Liver (tissue), 9 donors: ENCODE measurements around the gene CHIT1. TPM values are rescaled to one million over a fixed set of nuclear protein-coding genes. Genes with fewer than 3 reads are reported as not detected.

Source experiments
- DNase-seq: peaks from one replicate; pipeline ENCODE4 v3.0.0-alpha.2; 2017; ENCODE audit warnings: low spot score
- H3K27ac ChIP-seq, 2 donors: one replicate each; pipeline ENCODE4 v1.7.0; 2013; ENCODE audit warnings: inconsistent platforms in 2 of 2, low read length in 2 of 2, control low read depth in 1 of 2, low read depth in 1 of 2, mild to moderate bottlenecking in 1 of 2
- H3K27me3 ChIP-seq, 4 donors: one replicate each; pipeline versions ENCODE4 v1.6.1 to v1.7.0; 2013; ENCODE audit warnings: low read length in 3 of 4, inconsistent platforms in 1 of 4, mild to moderate bottlenecking in 1 of 4, moderate library complexity in 1 of 4; ENCODE audit not compliant: control insufficient read depth in 4 of 4, insufficient read depth in 4 of 4
- H3K36me3 ChIP-seq, 4 donors: one replicate each; pipeline versions ENCODE4 v1.6.1 to v1.7.0; 2013; ENCODE audit warnings: low read length in 3 of 4, mild to moderate bottlenecking in 3 of 4, low read depth in 1 of 4, moderate library complexity in 1 of 4; ENCODE audit not compliant: control insufficient read depth in 4 of 4, insufficient read depth in 3 of 4
- H3K4me1 ChIP-seq, 4 donors: one replicate each; pipeline versions ENCODE4 v1.6.1 to v1.7.0; 2013; ENCODE audit warnings: low read length in 3 of 4, mild to moderate bottlenecking in 3 of 4, moderate library complexity in 1 of 4; ENCODE audit not compliant: control insufficient read depth in 4 of 4, insufficient read depth in 4 of 4
- H3K4me3 ChIP-seq, 3 donors: one replicate each; pipeline versions ENCODE4 v1.6.1 to v1.7.0; 2013; ENCODE audit warnings: low read length in 3 of 3, control low read depth in 1 of 3, low read depth in 1 of 3, mild to moderate bottlenecking in 1 of 3
- H3K9ac ChIP-seq, 2 donors: one replicate each; pipeline ENCODE4 v1.7.0; 2013; ENCODE audit warnings: low read length in 2 of 2, mild to moderate bottlenecking in 2 of 2, moderate library complexity in 2 of 2, control low read depth in 1 of 2, low read depth in 1 of 2
- H3K9me3 ChIP-seq, 4 donors: one replicate each; pipeline versions ENCODE4 v1.6.1 to v1.7.0; 2013; ENCODE audit warnings: low read length in 3 of 4; ENCODE audit not compliant: control insufficient read depth in 4 of 4
- EGR1 ChIP-seq, 2 donors: IDR thresholded peaks; 2 replicates each; pipeline ENCODE4 v1.6.1; 2016 to 2018; ENCODE audit warnings: antibody characterized with exemption in 2 of 2, low read depth in 2 of 2
- FOXA1 ChIP-seq: IDR thresholded peaks from 2 replicates; pipeline ENCODE4 v1.6.1; 2016; ENCODE audit warnings: antibody characterized with exemption
- FOXA2 ChIP-seq: IDR thresholded peaks from 2 replicates; pipeline ENCODE4 v1.6.1; 2016; ENCODE audit warnings: antibody characterized with exemption
- GABPA ChIP-seq, 2 donors: IDR thresholded peaks in 1 of 2; conservative IDR thresholded peaks in 1 of 2; 2 replicates each; pipeline ENCODE4 v1.6.1; 2016; ENCODE audit warnings: antibody characterized with exemption in 2 of 2, mild to moderate bottlenecking in 1 of 2, moderate library complexity in 1 of 2
- HNF4A ChIP-seq, 2 donors: conservative IDR thresholded peaks; 2 replicates each; pipeline ENCODE4 v1.6.1; 2016; ENCODE audit warnings: antibody characterized with exemption in 2 of 2, mild to moderate bottlenecking in 2 of 2
- HNF4G ChIP-seq: IDR thresholded peaks from 2 replicates; pipeline ENCODE4 v1.6.1; 2016; ENCODE audit warnings: antibody characterized with exemption
- JUND ChIP-seq, 2 donors: IDR thresholded peaks; 2 replicates each; pipeline ENCODE4 v1.6.1; 2016; ENCODE audit warnings: antibody characterized with exemption in 2 of 2
- MAX ChIP-seq: IDR thresholded peaks from 2 replicates; pipeline ENCODE4 v1.6.1; 2016; ENCODE audit warnings: antibody characterized with exemption
- NR2F2 ChIP-seq: IDR thresholded peaks from 2 replicates; pipeline ENCODE4 v1.6.1; 2016; ENCODE audit warnings: antibody characterized with exemption
- RAD21 ChIP-seq, 2 donors: IDR thresholded peaks; 2 replicates each; pipeline ENCODE4 v1.6.1; 2016; ENCODE audit warnings: antibody characterized with exemption in 2 of 2, mild to moderate bottlenecking in 2 of 2
- REST ChIP-seq: IDR thresholded peaks from 2 replicates; pipeline ENCODE4 v1.6.1; 2016; ENCODE audit warnings: antibody characterized with exemption, mild to moderate bottlenecking
- RXRA ChIP-seq, 2 donors: IDR thresholded peaks; 2 replicates each; pipeline ENCODE4 v1.6.1; 2017 to 2018; ENCODE audit warnings: antibody characterized with exemption in 2 of 2, mild to moderate bottlenecking in 1 of 2
- SP1 ChIP-seq: IDR thresholded peaks from 2 replicates; pipeline ENCODE4 v1.6.1; 2018; ENCODE audit warnings: antibody characterized with exemption, mild to moderate bottlenecking
- TAF1 ChIP-seq: conservative IDR thresholded peaks from 2 replicates; pipeline ENCODE4 v1.6.1; 2016; ENCODE audit warnings: antibody characterized with exemption, mild to moderate bottlenecking
- YY1 ChIP-seq: IDR thresholded peaks from 2 replicates; pipeline ENCODE4 v1.6.1; 2016; ENCODE audit warnings: antibody characterized with exemption, mild to moderate bottlenecking
- WGBS: extraction: QIAGEN DNeasy Blood & Tissue Kit; methylation state at CpG from one replicate; pipeline ENCODE4 v1.1.7; 2013; 5-methylcytosine and 5-hydroxymethylcytosine counted together
- polyA plus RNA-seq, 2 donors: library from polyadenylated mRNA; stranded (reverse) in 1 of 2; unstranded in 1 of 2; fragments of 200-250 nt in 1 of 2; fragments of >200 nt in 1 of 2; fragmentation: Nextera tagmentation in 1 of 2; extraction: Ambion mirVana in 1 of 2; gene quantifications; one replicate each; pipeline versions ENCODE4 v1.2.1 to v1.2.3, GENCODE V29; 2013 to 2015
- total RNA-seq, 2 donors: library from RNA; depleted of rRNA; stranded (reverse); fragments of >200 nt; gene quantifications; one replicate each; pipeline ENCODE4 v1.2.3, GENCODE V29; 2014
- TF ChIP-seq, protein P1 (sequence below): fragments of 150-350 bp; IDR thresholded peaks from 2 replicates; pipeline ENCODE4 v1.5.1; 2017; ENCODE audit warnings: improper control_type of control experiment, low read depth, low read length; ENCODE audit not compliant: missing input control
- TF ChIP-seq, protein P2 (sequence below): IDR thresholded peaks from 2 replicates; pipeline ENCODE4 v1.6.1; 2016; ENCODE audit warnings: antibody characterized with exemption
- donor health status: healthy.
- donor health status: healthy.
- donor health status: healthy.
- donor health status: healthy.
- donor health status: healthy.

Gene CHIT1
- total and polyA plus RNA-seq, 4 donors = under 0.01 to 0.07 TPM; not detected in 2

- H3K27ac ChIP-seq = no peak overlapping the region
- DNase-seq = no peak
These were observed 39.5 kb downstream of the CHIT1 start for GRCh38 chr1:203189951-203190352.

More at GRCh38 chr1:203189951-203190352, 39.5 kb downstream of the CHIT1 start:
- TF ChIP-seq JUND (IDR thresholded peaks at IDR 0.05) (no peak), RAD21 (IDR thresholded peaks at IDR 0.05) (no peak), FOXA2 (no peak), RXRA (IDR thresholded peaks at IDR 0.05) (no peak), YY1 (no peak), TAF1 (no peak), GABPA (IDR thresholded peaks at IDR 0.05 in 1 of 2, conservative IDR thresholded peaks at IDR 0.05 in 1 of 2) (no peak), HNF4A (conservative IDR thresholded peaks at IDR 0.05) (no peak), FOXA1 (no peak), HNF4G (no peak), NR2F2 (no peak), EGR1 (IDR thresholded peaks at IDR 0.05; ENCODE audit: low read depth in 2 of 2) (no peak), SP1 (no peak), REST (no peak), MAX (no peak)
- TF ChIP-seq, protein P1, sequence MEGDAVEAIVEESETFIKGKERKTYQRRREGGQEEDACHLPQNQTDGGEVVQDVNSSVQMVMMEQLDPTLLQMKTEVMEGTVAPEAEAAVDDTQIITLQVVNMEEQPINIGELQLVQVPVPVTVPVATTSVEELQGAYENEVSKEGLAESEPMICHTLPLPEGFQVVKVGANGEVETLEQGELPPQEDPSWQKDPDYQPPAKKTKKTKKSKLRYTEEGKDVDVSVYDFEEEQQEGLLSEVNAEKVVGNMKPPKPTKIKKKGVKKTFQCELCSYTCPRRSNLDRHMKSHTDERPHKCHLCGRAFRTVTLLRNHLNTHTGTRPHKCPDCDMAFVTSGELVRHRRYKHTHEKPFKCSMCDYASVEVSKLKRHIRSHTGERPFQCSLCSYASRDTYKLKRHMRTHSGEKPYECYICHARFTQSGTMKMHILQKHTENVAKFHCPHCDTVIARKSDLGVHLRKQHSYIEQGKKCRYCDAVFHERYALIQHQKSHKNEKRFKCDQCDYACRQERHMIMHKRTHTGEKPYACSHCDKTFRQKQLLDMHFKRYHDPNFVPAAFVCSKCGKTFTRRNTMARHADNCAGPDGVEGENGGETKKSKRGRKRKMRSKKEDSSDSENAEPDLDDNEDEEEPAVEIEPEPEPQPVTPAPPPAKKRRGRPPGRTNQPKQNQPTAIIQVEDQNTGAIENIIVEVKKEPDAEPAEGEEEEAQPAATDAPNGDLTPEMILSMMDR = no peak
- TF ChIP-seq, protein P2, sequence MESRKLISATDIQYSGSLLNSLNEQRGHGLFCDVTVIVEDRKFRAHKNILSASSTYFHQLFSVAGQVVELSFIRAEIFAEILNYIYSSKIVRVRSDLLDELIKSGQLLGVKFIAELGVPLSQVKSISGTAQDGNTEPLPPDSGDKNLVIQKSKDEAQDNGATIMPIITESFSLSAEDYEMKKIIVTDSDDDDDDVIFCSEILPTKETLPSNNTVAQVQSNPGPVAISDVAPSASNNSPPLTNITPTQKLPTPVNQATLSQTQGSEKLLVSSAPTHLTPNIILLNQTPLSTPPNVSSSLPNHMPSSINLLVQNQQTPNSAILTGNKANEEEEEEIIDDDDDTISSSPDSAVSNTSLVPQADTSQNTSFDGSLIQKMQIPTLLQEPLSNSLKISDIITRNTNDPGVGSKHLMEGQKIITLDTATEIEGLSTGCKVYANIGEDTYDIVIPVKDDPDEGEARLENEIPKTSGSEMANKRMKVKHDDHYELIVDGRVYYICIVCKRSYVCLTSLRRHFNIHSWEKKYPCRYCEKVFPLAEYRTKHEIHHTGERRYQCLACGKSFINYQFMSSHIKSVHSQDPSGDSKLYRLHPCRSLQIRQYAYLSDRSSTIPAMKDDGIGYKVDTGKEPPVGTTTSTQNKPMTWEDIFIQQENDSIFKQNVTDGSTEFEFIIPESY = no peak
- Histone ChIP-seq H3K36me3 (no peaks in the 10 kb centered on the region), H3K4me1 (peaks cover 0 to 8% (median 2%) of the 10 kb centered on the region in 4 donors), H3K27me3 (no peaks in the 10 kb centered on the region), H3K9me3 (no peaks in the 10 kb centered on the region), H3K9ac (no peak overlapping the region), H3K4me3 (no peak overlapping the region)
- WGBS = 76% methylated on average over 7 of the region's 7 CpGs
